HepG2 (cell line): Measurements from ENCODE around the gene TENT4B. TPM values are rescaled to one million over a fixed set of nuclear protein-coding genes. Genes with fewer than 3 reads are reported as not detected.

Source experiments
- CAMTA2 ChIP-seq: sonication (generic); formaldehyde crosslinking; IDR thresholded peaks from 2 replicates; pipeline ENCODE4 v1.4.0; 2020; ENCODE audit warnings: mild to moderate bottlenecking, missing genetic modification reagents, borderline replicate concordance
- CBFB ChIP-seq: sonication (generic); formaldehyde crosslinking; IDR thresholded peaks from 2 replicates; pipeline ENCODE4 v1.4.0; 2020; ENCODE audit warnings: missing genetic modification reagents
- CHCHD3 ChIP-seq: sonication (generic); formaldehyde crosslinking; IDR thresholded peaks from 2 replicates; pipeline ENCODE4 v1.8.0; 2022; ENCODE audit warnings: mild to moderate bottlenecking, missing genetic modification reagents, moderate library complexity
- GATA4 ChIP-seq: sonication (generic); IDR thresholded peaks from 2 replicates; pipeline ENCODE4 v1.6.1; 2016; ENCODE audit warnings: antibody characterized with exemption, low read depth, borderline replicate concordance
- GZF1 ChIP-seq: sonication (generic); formaldehyde crosslinking; IDR thresholded peaks from 2 replicates; pipeline ENCODE4 v1.5.1; 2020; ENCODE audit warnings: mild to moderate bottlenecking, missing genetic modification reagents
- HOXA7 ChIP-seq: sonication (generic); formaldehyde crosslinking; IDR thresholded peaks from 2 replicates; pipeline ENCODE4 v1.8.1; 2022; ENCODE audit warnings: mild to moderate bottlenecking, missing genetic modification reagents, moderate library complexity
- ISL2 ChIP-seq: sonication (generic); formaldehyde crosslinking; IDR thresholded peaks from 2 replicates; pipeline ENCODE4 v1.5.0; 2020; ENCODE audit warnings: missing genetic modification reagents
- NR2F1 ChIP-seq, 2 experiments: fragments of 450-650 bp in 1 of 2; formaldehyde crosslinking in 1 of 2; IDR thresholded peaks; 2 replicates each; pipeline versions ENCODE4 v1.5.0 to v1.6.1; 2016 to 2020; ENCODE audit warnings: mild to moderate bottlenecking in 1 of 2, missing compliant biosample characterization in 1 of 2, missing genetic modification reagents in 1 of 2, moderate library complexity in 1 of 2
- NR2F6 ChIP-seq, 2 experiments: IDR thresholded peaks; 2 replicates each; pipeline ENCODE4 v1.6.1; 2016; ENCODE audit warnings: antibody characterized with exemption in 1 of 2, mild to moderate bottlenecking in 1 of 2
- PAX8 ChIP-seq: sonication (generic); formaldehyde crosslinking; IDR thresholded peaks from 2 replicates; pipeline ENCODE4 v1.8.0; 2022; ENCODE audit warnings: mild to moderate bottlenecking, missing genetic modification reagents, borderline replicate concordance
- THAP11 ChIP-seq: IDR thresholded peaks from 2 replicates; pipeline ENCODE4 v1.6.1; 2016; ENCODE audit warnings: missing biosample characterization, missing genetic modification reagents
- ZMYM3 ChIP-seq: sonication (generic); formaldehyde crosslinking; IDR thresholded peaks from 2 replicates; pipeline ENCODE4 v1.5.1; 2020; ENCODE audit warnings: mild to moderate bottlenecking, missing genetic modification reagents
- ZNF329 ChIP-seq: sonication (generic); formaldehyde crosslinking; IDR thresholded peaks from 2 replicates; pipeline ENCODE4 v1.9.0; 2021; ENCODE audit warnings: low read depth, mild to moderate bottlenecking, missing genetic modification reagents
- ZNF432 ChIP-seq: sonication (generic); formaldehyde crosslinking; IDR thresholded peaks from 2 replicates; pipeline ENCODE4 v1.5.0; 2020; ENCODE audit warnings: missing genetic modification reagents, mild to moderate bottlenecking, borderline replicate concordance
- ZNF605 ChIP-seq: sonication (generic); formaldehyde crosslinking; IDR thresholded peaks from 2 replicates; pipeline ENCODE4 v1.8.0; 2022; ENCODE audit warnings: mild to moderate bottlenecking, missing genetic modification reagents
- polyA plus RNA-seq, 8 experiments: library from polyadenylated mRNA; depleted of rRNA in 3 of 8; stranded (reverse) in 7 of 8; unstranded in 1 of 8; fragments of >200 nt; fragmentation: Illumina TruSeq in 4 of 8; extraction: Trizol in 4 of 8; gene quantifications; 2 replicates each; pipeline versions ENCODE4 v1.2.1 to v1.2.3, GENCODE V29; 2011 to 2016; ENCODE audit warnings: low read depth in 4 of 8, missing spikeins in 1 of 8, mixed read lengths in 1 of 8; ENCODE audit not compliant: insufficient read depth in 1 of 8
- total RNA-seq, 5 experiments: library from RNA; depleted of rRNA; stranded (reverse); fragments of >200 nt; fragmentation: Illumina TruSeq; extraction: Trizol; gene quantifications; 2 replicates each; pipeline ENCODE4 v1.2.3, GENCODE V29; 2016; ENCODE audit warnings: low read depth in 1 of 5
- TF ChIP-seq, protein P1 (sequence below): sonication (generic); formaldehyde crosslinking; IDR thresholded peaks from 2 replicates; pipeline ENCODE4 v1.4.0; 2020; ENCODE audit warnings: missing genetic modification reagents, borderline replicate concordance
- TF ChIP-seq, protein P2 (sequence below): sonication (generic); formaldehyde crosslinking; IDR thresholded peaks from 2 replicates; pipeline ENCODE4 v1.4.0; 2020; ENCODE audit warnings: missing genetic modification reagents
- TF ChIP-seq, protein P3 (sequence below): sonication (generic); formaldehyde crosslinking; IDR thresholded peaks from 2 replicates; pipeline ENCODE4 v1.4.0; 2020; ENCODE audit warnings: missing genetic modification reagents, mild to moderate bottlenecking, borderline replicate concordance
- TF ChIP-seq, protein P4 (sequence below): sonication (generic); formaldehyde crosslinking; IDR thresholded peaks from 2 replicates; pipeline ENCODE4 v1.4.0; 2020; ENCODE audit warnings: missing genetic modification reagents
- TF ChIP-seq, protein P5 (sequence below): sonication (generic); formaldehyde crosslinking; IDR thresholded peaks from 2 replicates; pipeline ENCODE4 v1.4.0; 2020; ENCODE audit warnings: missing genetic modification reagents, low read depth, mild to moderate bottlenecking, borderline replicate concordance
- TF ChIP-seq, protein P6 (sequence below): IDR thresholded peaks from 2 replicates; pipeline ENCODE4 v1.6.1; 2016; ENCODE audit warnings: mild to moderate bottlenecking, missing biosample characterization, missing genetic modification reagents

Gene TENT4B
- total and polyA plus RNA-seq, 2 of the 13 experiments (the other 11 are each of a cell fraction or from before 2014, with no cell fraction given), result 15.0 to 32.8 TPM

DNA sequence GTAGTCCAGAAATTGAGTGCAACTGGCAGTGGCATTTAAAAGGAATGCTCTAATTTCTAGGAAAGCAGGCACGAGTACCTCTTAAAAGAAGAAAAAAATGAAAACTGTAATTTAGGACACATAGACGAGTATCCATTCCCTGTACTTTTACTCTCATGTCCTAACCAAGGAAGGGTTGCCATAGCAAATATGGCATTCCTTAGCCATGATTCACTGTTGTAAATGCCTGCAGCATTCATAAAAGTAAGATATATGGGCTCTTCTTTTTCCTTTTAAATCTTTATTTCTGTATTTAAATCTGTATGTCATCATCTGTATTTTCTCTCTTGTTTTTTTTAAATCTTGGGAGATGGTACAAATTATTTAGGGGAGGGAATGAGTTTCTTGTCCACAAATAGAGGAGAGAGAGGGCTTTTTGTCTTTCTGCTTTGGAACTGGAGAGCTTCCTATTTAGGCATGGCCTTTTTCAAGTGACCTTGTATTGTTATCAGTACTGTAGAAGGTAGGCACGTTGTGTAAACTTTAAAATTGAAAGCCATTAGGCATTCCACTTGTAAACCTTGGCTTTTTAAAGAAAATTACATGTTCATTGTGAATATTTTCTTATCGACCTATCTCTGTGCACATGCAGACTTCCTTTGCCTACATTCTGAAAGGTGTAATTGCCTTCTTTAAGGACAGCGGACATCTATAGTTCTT, 50.0 kb downstream of the TENT4B start (continued):
- TF ChIP-seq, protein P1, sequence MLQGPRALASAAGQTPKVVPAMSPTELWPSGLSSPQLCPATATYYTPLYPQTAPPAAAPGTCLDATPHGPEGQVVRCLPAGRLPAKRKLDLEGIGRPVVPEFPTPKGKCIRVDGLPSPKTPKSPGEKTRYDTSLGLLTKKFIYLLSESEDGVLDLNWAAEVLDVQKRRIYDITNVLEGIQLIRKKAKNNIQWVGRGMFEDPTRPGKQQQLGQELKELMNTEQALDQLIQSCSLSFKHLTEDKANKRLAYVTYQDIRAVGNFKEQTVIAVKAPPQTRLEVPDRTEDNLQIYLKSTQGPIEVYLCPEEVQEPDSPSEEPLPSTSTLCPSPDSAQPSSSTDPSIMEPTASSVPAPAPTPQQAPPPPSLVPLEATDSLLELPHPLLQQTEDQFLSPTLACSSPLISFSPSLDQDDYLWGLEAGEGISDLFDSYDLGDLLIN (CRISPR knock-in tag), result no peak
- TF ChIP-seq ZMYM3 (no peak), ZNF329 (CRISPR knock-in tag) (no peak), GATA4 (0 out of 2 replicates have a peak, but pooled peaks have one; percentile 38), ZNF432 (no peak), NR2F6 (IDR thresholded peaks at IDR 0.05) (peak; percentile 58), NR2F6 (CRISPR knock-in tag; IDR thresholded peaks at IDR 0.05) (peak; percentile 60), PAX8 (CRISPR knock-in tag) (no peak), CBFB (CRISPR knock-in tag) (no peak), GZF1 (CRISPR knock-in tag) (no peak), NR2F1 (CRISPR knock-in tag; IDR thresholded peaks at IDR 0.05) (peak in 1 of 2 experiments; percentile 34; a peak in 1 of 4 replicates), THAP11 (CRISPR knock-in tag) (no peak), ISL2 (CRISPR knock-in tag) (peak; percentile 61; the same call in 1 of the 2 replicates), ZNF605 (CRISPR knock-in tag) (no peak), HOXA7 (CRISPR knock-in tag) (no peak), CAMTA2 (no peak), CHCHD3 (CRISPR knock-in tag) (no peak)
- TF ChIP-seq, protein P2, sequence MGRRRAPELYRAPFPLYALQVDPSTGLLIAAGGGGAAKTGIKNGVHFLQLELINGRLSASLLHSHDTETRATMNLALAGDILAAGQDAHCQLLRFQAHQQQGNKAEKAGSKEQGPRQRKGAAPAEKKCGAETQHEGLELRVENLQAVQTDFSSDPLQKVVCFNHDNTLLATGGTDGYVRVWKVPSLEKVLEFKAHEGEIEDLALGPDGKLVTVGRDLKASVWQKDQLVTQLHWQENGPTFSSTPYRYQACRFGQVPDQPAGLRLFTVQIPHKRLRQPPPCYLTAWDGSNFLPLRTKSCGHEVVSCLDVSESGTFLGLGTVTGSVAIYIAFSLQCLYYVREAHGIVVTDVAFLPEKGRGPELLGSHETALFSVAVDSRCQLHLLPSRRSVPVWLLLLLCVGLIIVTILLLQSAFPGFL (CRISPR knock-in tag), result no peak
- TF ChIP-seq, protein P3, sequence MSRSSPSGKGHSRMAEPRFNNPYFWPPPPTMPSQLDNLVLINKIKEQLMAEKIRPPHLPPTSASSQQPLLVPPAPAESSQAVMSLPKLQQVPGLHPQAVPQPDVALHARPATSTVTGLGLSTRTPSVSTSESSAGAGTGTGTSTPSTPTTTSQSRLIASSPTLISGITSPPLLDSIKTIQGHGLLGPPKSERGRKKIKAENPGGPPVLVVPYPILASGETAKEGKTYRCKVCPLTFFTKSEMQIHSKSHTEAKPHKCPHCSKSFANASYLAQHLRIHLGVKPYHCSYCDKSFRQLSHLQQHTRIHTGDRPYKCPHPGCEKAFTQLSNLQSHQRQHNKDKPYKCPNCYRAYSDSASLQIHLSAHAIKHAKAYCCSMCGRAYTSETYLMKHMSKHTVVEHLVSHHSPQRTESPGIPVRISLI (CRISPR knock-in tag), result no peak
- TF ChIP-seq, protein P4, sequence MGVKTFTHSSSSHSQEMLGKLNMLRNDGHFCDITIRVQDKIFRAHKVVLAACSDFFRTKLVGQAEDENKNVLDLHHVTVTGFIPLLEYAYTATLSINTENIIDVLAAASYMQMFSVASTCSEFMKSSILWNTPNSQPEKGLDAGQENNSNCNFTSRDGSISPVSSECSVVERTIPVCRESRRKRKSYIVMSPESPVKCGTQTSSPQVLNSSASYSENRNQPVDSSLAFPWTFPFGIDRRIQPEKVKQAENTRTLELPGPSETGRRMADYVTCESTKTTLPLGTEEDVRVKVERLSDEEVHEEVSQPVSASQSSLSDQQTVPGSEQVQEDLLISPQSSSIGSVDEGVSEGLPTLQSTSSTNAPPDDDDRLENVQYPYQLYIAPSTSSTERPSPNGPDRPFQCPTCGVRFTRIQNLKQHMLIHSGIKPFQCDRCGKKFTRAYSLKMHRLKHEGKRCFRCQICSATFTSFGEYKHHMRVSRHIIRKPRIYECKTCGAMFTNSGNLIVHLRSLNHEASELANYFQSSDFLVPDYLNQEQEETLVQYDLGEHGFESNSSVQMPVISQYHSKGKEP (CRISPR knock-in tag), result no peak
- TF ChIP-seq, protein P5, sequence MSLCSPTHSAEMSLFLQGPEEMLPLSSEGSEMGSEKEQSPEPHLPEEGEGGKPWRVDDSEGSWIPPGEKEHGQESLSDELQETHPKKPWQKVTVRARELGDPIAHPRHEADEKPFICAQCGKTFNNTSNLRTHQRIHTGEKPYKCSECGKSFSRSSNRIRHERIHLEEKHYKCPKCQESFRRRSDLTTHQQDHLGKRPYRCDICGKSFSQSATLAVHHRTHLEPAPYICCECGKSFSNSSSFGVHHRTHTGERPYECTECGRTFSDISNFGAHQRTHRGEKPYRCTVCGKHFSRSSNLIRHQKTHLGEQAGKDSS (CRISPR knock-in tag), result no peak
- TF ChIP-seq, protein P6, sequence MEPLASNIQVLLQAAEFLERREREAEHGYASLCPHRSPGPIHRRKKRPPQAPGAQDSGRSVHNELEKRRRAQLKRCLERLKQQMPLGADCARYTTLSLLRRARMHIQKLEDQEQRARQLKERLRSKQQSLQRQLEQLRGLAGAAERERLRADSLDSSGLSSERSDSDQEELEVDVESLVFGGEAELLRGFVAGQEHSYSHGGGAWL, result no peak
